Purkinje cell (primary cell): Measurements from ENCODE around the gene SLAMF7. TPM values are rescaled to one million over a fixed set of nuclear protein-coding genes. Genes with fewer than 3 reads are reported as not detected.

Experiments used
- polyA plus RNA-seq: library from polyadenylated mRNA; unstranded; fragments of >200 nt; fragmentation: Nextera tagmentation; gene quantifications from 2 replicates; pipeline ENCODE4 v1.2.1, GENCODE V29; 2014

SLAMF7 gene, protein sequence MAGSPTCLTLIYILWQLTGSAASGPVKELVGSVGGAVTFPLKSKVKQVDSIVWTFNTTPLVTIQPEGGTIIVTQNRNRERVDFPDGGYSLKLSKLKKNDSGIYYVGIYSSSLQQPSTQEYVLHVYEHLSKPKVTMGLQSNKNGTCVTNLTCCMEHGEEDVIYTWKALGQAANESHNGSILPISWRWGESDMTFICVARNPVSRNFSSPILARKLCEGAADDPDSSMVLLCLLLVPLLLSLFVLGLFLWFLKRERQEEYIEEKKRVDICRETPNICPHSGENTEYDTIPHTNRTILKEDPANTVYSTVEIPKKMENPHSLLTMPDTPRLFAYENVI
- not detected in 2 replicates for polyA plus RNA-seq

DNA sequence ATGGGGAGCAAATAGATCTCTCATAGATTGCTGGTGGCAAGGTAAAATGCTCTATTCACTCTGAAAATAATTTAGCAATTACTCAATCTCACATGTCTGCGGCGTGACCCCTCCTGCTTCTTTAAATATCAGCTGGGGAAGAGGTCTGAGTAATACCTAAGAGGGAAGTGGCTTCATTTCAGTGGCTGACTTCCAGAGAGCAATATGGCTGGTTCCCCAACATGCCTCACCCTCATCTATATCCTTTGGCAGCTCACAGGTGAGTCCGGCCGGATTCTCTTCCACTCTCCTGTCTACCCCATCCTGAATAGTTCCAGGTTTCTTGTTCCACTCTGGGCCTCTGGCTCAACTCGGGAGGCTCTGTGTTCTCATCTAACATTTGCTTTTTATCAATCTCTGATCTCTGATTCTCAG lies at the start of gene SLAMF7:
Gene SLAMF7, plus strand, starts transcription at position 150 of the 414 bp plus-strand sequence. Its CDS starts 55 bp downstream, at position 205.

DNA sequence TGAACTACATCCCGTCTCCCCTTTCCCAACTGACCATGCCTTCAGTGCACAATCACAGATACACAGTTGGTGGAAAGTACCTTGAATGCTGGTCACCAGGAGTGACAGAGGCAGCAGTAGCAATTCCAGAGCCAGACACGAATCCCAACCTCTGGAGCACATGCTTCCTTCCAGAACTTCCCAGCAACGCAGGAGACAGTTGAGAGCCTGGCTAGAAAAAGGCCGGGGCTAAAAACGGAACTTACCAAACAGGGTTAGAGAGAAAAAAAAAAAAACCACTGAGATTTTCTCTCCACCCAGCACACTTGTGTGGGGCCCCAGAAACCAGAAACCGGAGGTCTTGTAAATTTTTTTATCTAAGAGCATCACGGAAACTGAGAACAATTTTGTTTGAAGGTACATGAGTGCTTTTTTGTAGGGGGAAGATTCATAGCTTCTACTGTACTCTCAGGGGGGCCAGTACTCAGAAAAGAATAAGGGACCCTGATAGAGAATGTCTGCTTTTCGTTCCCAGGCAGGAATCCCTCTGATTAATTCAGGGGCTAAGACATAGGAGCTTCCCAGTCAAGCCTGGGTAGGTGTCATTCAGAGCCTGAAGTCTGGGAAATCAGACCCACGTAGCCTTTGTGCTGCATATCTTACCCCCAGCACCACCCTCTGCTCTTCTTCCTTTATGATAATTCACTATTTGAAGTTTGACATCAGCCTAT lies 27.3 kb upstream of the SLAMF7 start, which contains the start of gene CD48:
Gene CD48, minus strand, starts transcription at position 221 of the 710 bp plus-strand sequence. Its CDS starts 59 bp downstream, at position 162.

DNA sequence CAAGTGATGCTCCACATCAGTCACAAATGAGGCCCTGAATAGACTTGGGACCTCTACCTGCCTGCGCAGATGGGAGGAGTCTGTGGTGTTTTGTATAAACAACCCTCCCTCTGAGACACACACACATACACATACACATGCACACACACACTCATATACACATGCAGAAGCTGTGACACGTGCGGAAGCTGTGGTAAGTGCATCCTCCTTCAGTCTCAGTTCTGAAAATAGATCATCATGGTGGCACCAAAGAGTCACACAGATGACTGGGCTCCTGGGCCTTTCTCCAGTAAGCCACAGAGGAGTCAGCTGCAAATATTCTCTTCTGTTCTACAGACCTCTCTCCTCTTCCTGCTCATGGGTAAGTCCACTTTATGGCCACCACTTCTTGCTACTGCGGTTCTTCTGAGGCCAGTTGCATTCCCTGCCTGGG lies 56.9 kb downstream of the SLAMF7 start, which contains the start of gene LY9:
Gene LY9, plus strand, starts transcription at position 224 of the 433 bp plus-strand sequence. Its CDS starts 14 bp downstream, at position 238.

Other genes starting within 250 kb of the SLAMF7 start
- not detected in 2 replicates for gene SLAMF6, start 216.0 kb upstream of the SLAMF7 start, polyA plus RNA-seq
- not detected in 2 replicates for gene CD84, start 159.8 kb upstream of the SLAMF7 start, polyA plus RNA-seq
- gene SLAMF1, start 92.2 kb upstream of the SLAMF7 start, polyA plus RNA-seq, result not detected in 2 replicates
- gene CD48, start 27.4 kb upstream of the SLAMF7 start, polyA plus RNA-seq, result not detected in 2 replicates
- not detected in 2 replicates for gene LY9, start 56.9 kb downstream of the SLAMF7 start, polyA plus RNA-seq
- 0.47 TPM in 1 of 2 replicates, not detected in the other for gene CD244, start 123.6 kb downstream of the SLAMF7 start, polyA plus RNA-seq
- not detected in 2 replicates for gene ITLN1, start 145.9 kb downstream of the SLAMF7 start, polyA plus RNA-seq
- gene ITLN2, start 215.6 kb downstream of the SLAMF7 start, polyA plus RNA-seq, result not detected in 2 replicates